ENCODE data around the gene OR6C3.
"Not testable (repeated sequence)": the region's sequence is repeated elsewhere in the genome, so short reads cannot be mapped to it uniquely, and the experiment has no call there.

Gene OR6C3

GRCh38 chr12:55336002-55336401 is 5.5 kb downstream of the OR6C3 start:
- H3K4me3 ChIP-seq (ENCODE audit: low read depth, low read length): no peak overlapping the region
- DNase-seq (ENCODE audit: low read depth): no peak
- no peak for TF ChIP-seq CTCF (IDR thresholded peaks at IDR 0.05; ENCODE audit: control insufficient read depth, extremely low read depth, insufficient read depth)

GRCh38 chr12:55355338-55355737 is 24.8 kb downstream of the OR6C3 start:
- DNase-seq (ENCODE audit: low read depth): not testable (repeated sequence)

GRCh38 chr12:55362675-55363074 is 32.1 kb downstream of the OR6C3 start, which contains the start of gene OR6C75:
TSS of gene OR6C75 (plus strand) at chr12:55362975. CDS start at chr12:55365111, 2,136 bp downstream.
- DNase-seq (ENCODE audit: low read depth): no peak
- H3K4me3 ChIP-seq (ENCODE audit: low read depth, low read length): no peak within 1 kb of the TSS
- TF ChIP-seq CTCF (IDR thresholded peaks at IDR 0.05; ENCODE audit: control insufficient read depth, extremely low read depth, insufficient read depth): no peak

More at GRCh38 chr12:55355338-55355737, 24.8 kb downstream of the OR6C3 start:
- H3K4me3 ChIP-seq (ENCODE audit: low read depth, low read length): not testable (repeated sequence)

- DNase-seq (ENCODE audit: low read depth): no peak
- TF ChIP-seq CTCF (IDR thresholded peaks at IDR 0.05; ENCODE audit: control insufficient read depth, extremely low read depth, insufficient read depth): no peak
- no peak overlapping the region for H3K4me3 ChIP-seq (ENCODE audit: low read depth, low read length)
These were observed 34.5 kb downstream of the OR6C3 start for GRCh38 chr12:55365086-55365485.

- no peak for DNase-seq (ENCODE audit: low read depth)
- H3K4me3 ChIP-seq (ENCODE audit: low read depth, low read length): no peak overlapping the region
- no peak for TF ChIP-seq CTCF (IDR thresholded peaks at IDR 0.05; ENCODE audit: control insufficient read depth, extremely low read depth, insufficient read depth)
These were observed 42.0 kb downstream of the OR6C3 start for GRCh38 chr12:55372521-55372920.
